ENCODE measurements around the gene TMCO1.
"Not testable (repeated sequence)": the region's sequence is repeated elsewhere in the genome, so short reads cannot be mapped to it uniquely, and the experiment has no call there.

TMCO1 gene

GRCh38 chr1:165688046-165688445 lies 80.6 kb downstream of the TMCO1 start:
- DNase-seq (ENCODE audit: low read depth in 2 of 3, low spot score in 2 of 3) = no peak

GRCh38 chr1:165686971-165687433 lies 81.7 kb downstream of the TMCO1 start:
- DNase-seq (ENCODE audit: low read depth in 2 of 3, low spot score in 2 of 3) = no peak

GRCh38 chr1:165686121-165686970 lies 82.3 kb downstream of the TMCO1 start:
- no peak for DNase-seq (ENCODE audit: low read depth in 2 of 3, low spot score in 2 of 3)

GRCh38 chr1:165683848-165684485 lies 84.7 kb downstream of the TMCO1 start:
- no peak for DNase-seq (ENCODE audit: low read depth in 2 of 3, low spot score in 2 of 3)

GRCh38 chr1:165680773-165681172 lies 87.9 kb downstream of the TMCO1 start:
- not testable (repeated sequence) for DNase-seq (ENCODE audit: low read depth in 2 of 3, low spot score in 2 of 3)

GRCh38 chr1:165680303-165680702 lies 88.4 kb downstream of the TMCO1 start:
- DNase-seq (ENCODE audit: low read depth in 2 of 3, low spot score in 2 of 3) = no peak

- no peak for DNase-seq (ENCODE audit: low read depth in 2 of 3, low spot score in 2 of 3)
Measured at GRCh38 chr1:165679282-165680036, 89.2 kb downstream of the TMCO1 start.

- DNase-seq (ENCODE audit: low read depth in 2 of 3, low spot score in 2 of 3) = no peak
Measured at GRCh38 chr1:165678509-165678908, 90.2 kb downstream of the TMCO1 start.

Data from activated CD8-positive, alpha-beta memory T cell treated with anti-CD3 and anti-CD28 coated beads for 48 hours (primary cell).